Breast epithelium (tissue), 3 donors: Measurements from ENCODE around the gene MEAK7.

Experiments
- POLR2A ChIP-seq: fragments of 450-650 bp; IDR thresholded peaks from one replicate; pipeline ENCODE4 v1.6.1; 2016; ENCODE audit warnings: antibody characterized with exemption, mild to moderate bottlenecking, moderate library complexity
- POLR2AphosphoS5 ChIP-seq, 3 donors: sonication (generic); formaldehyde crosslinking; IDR thresholded peaks; one replicate each; pipeline ENCODE4 v1.6.1; 2017; ENCODE audit warnings: antibody characterized with exemption in 3 of 3
- TF ChIP-seq, protein P1 (sequence below), 3 donors: fragments of 450-650 bp; IDR thresholded peaks; one replicate each; pipeline ENCODE4 v1.5.1; 2016 to 2017; ENCODE audit warnings: antibody characterized with exemption in 3 of 3, mild to moderate bottlenecking in 3 of 3, moderate library complexity in 3 of 3

DNA sequence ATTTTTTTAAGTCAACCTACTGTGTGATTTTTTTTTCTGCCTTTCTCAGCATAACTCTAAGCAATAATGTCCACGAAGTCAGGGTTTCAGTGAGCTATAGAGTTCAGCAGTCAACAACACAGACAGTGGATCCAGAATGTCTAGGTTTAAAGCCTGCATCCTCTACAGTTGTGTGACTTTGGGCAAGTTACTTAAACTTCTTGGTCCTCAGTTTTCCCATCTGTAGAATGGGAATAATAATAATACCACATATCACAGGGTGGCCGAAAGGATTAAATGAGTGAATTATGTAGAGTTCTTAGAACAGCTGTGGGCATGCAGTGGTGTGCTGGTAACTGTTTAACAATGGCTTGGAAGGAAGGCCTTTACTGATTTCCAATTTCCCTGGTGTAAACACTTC, 38.8 kb upstream of the MEAK7 start:
- TF ChIP-seq, protein P1, sequence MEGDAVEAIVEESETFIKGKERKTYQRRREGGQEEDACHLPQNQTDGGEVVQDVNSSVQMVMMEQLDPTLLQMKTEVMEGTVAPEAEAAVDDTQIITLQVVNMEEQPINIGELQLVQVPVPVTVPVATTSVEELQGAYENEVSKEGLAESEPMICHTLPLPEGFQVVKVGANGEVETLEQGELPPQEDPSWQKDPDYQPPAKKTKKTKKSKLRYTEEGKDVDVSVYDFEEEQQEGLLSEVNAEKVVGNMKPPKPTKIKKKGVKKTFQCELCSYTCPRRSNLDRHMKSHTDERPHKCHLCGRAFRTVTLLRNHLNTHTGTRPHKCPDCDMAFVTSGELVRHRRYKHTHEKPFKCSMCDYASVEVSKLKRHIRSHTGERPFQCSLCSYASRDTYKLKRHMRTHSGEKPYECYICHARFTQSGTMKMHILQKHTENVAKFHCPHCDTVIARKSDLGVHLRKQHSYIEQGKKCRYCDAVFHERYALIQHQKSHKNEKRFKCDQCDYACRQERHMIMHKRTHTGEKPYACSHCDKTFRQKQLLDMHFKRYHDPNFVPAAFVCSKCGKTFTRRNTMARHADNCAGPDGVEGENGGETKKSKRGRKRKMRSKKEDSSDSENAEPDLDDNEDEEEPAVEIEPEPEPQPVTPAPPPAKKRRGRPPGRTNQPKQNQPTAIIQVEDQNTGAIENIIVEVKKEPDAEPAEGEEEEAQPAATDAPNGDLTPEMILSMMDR (IDR thresholded peaks at IDR 0.05) = no peak
- TF ChIP-seq POLR2AphosphoS5 (IDR thresholded peaks at IDR 0.05) (no peak), POLR2A (no peak)
